Stomach (tissue), 9 donors: ENCODE results near the gene LPIN3. TPM values are rescaled to one million over a fixed set of nuclear protein-coding genes. Genes with fewer than 3 reads are reported as not detected.

ENCODE experiments used
- DNase-seq, 2 donors: peaks; one replicate each; pipeline versions ENCODE4 v3.0.0 to v3.0.0-alpha.2; 2013 to 2019
- H3K27ac ChIP-seq, 5 donors: fragments of 200-600 bp in 4 of 5; sonication (generic) in 4 of 5; one replicate each; pipeline ENCODE4 v1.5.1; 2013 to 2019; ENCODE audit warnings: mild to moderate bottlenecking in 1 of 5, moderate library complexity in 1 of 5
- H3K27me3 ChIP-seq, 3 donors: fragments of 200-600 bp; sonication (generic); one replicate each; pipeline ENCODE4 v1.5.1; 2017 to 2019; ENCODE audit warnings: mixed run types in 1 of 3
- H3K36me3 ChIP-seq, 4 donors: fragments of 200-600 bp; sonication (generic); 1 replicate in 3 of 4; 2 replicates in 1 of 4; pipeline ENCODE4 v1.5.1; 2016 to 2019
- H3K4me1 ChIP-seq, 4 donors: fragments of 200-600 bp; sonication (generic); one replicate each; pipeline ENCODE4 v1.5.1; 2016 to 2019
- H3K4me3 ChIP-seq, 4 donors: fragments of 200-600 bp; sonication (generic) in 3 of 4; one replicate each; pipeline ENCODE4 v1.5.1; 2016 to 2019; ENCODE audit warnings: mild to moderate bottlenecking in 1 of 4
- H3K9me3 ChIP-seq, 4 donors: fragments of 200-600 bp; sonication (generic); one replicate each; pipeline ENCODE4 v1.5.1; 2016 to 2019
- CTCF ChIP-seq, 7 experiments: fragments of 450-650 bp in 4 of 7; fragments of 200-600 bp in 3 of 7; sonication (generic) in 3 of 7; IDR thresholded peaks; one replicate each; pipeline ENCODE4 v1.5.1; 2016 to 2019; ENCODE audit warnings: antibody characterized with exemption in 7 of 7, control low read depth in 2 of 7, mild to moderate bottlenecking in 1 of 7
- EP300 ChIP-seq: sonication (generic); formaldehyde crosslinking; IDR thresholded peaks from one replicate; pipeline ENCODE4 v1.6.1; 2017; ENCODE audit warnings: antibody characterized with exemption
- POLR2A ChIP-seq, 4 donors: fragments of 450-650 bp; IDR thresholded peaks; one replicate each; pipeline ENCODE4 v1.6.1; 2016; ENCODE audit warnings: antibody characterized with exemption in 4 of 4, control low read depth in 2 of 4, mild to moderate bottlenecking in 1 of 4, moderate library complexity in 1 of 4
- POLR2AphosphoS5 ChIP-seq, 3 donors: sonication (generic); formaldehyde crosslinking; IDR thresholded peaks; one replicate each; pipeline ENCODE4 v1.6.1; 2016; ENCODE audit warnings: antibody characterized with exemption in 3 of 3
- WGBS, 5 donors: extraction: QIAGEN DNeasy Blood & Tissue Kit in 3 of 5; methylation state at CpG; one replicate each; pipeline versions ENCODE4 v1.1.5 to v1.1.7; 2013 to 2018; 5-methylcytosine and 5-hydroxymethylcytosine counted together
- intact Hi-C: fragments of 100-400 bp; cut with DNase I; formaldehyde crosslinking; loops from one replicate; pipeline ENCODE4 v1.15.1; 2023; ENCODE audit warnings: low total_unique reads
- polyA plus RNA-seq, 3 donors: library from polyadenylated mRNA; stranded (reverse); fragments of 200-250 nt; gene quantifications; one replicate each; pipeline ENCODE4 v1.2.3, GENCODE V29; 2013
- total RNA-seq, 5 donors: library from RNA; depleted of rRNA; stranded (reverse); fragments of >200 nt; gene quantifications; one replicate each; pipeline versions ENCODE4 v1.1.0 to v1.2.3, GENCODE V29; 2014 to 2016
- donor health status: healthy with polysubstance abuse.
- donor health status: Bipolar disorder and iron deficiency.
- donor health status: healthy.

Gene LPIN3
- total and polyA plus RNA-seq, 8 donors, result 5.7 to 289 (median 21.5) TPM

GRCh38 chr20:41306061-41306727, 34.4 kb upstream of the LPIN3 start:
- Histone ChIP-seq H3K36me3 (no peaks in the 10 kb centered on the region), H3K27ac (no peak overlapping the region), H3K27me3 (no peaks in the 10 kb centered on the region), H3K4me3 (no peak overlapping the region), H3K4me1 (peaks cover 0 to 47% (median 27%) of the 10 kb centered on the region in 4 donors), H3K9me3 (no peaks in the 10 kb centered on the region)
- intact Hi-C loops, result no loop called here
- 83 to 91% (median 88%) methylated on average over 5 of the region's 5 CpGs for WGBS, 5 donors
- no peak for TF ChIP-seq EP300
- TF ChIP-seq POLR2AphosphoS5 (IDR thresholded peaks at IDR 0.05), result no peak
- no peak for TF ChIP-seq POLR2A (IDR thresholded peaks at IDR 0.05)
- no peak for TF ChIP-seq CTCF (IDR thresholded peaks at IDR 0.05)
- DNase-seq, result no peak

DNA sequence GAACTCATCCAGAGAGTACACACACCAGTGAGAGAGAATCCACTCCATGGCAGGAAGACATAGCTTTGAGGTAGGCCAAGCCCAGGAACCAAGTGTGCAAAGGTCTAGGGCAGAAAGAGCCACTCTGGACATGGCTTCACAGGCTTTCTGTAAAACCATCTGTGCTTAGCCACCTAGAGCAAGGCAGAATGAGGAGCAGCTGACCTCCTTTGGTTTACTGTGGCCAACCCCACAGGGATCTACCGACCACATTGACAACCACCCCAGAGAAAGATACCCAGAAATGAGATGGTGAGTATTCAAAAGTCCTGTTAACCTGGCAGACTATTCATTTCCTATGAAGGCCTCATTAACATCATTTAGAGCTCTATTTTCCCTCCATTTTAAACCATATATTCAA, 33.6 kb upstream of the LPIN3 start:
- 94 to 100% (median 100%) methylated on average over 1 of the region's 1 CpG for WGBS, 5 donors
- Histone ChIP-seq H3K27me3 (no peaks in the 10 kb centered on the region), H3K4me3 (no peak overlapping the region), H3K4me1 (peaks cover 0 to 43% (median 25%) of the 10 kb centered on the region in 4 donors), H3K36me3 (peaks cover 0 to 3% (median 0%) of the 10 kb centered on the region in 4 donors), H3K27ac (no peak overlapping the region), H3K9me3 (no peaks in the 10 kb centered on the region)
- DNase-seq, result no peak
- TF ChIP-seq POLR2A (IDR thresholded peaks at IDR 0.05) (no peak), POLR2AphosphoS5 (IDR thresholded peaks at IDR 0.05) (no peak), EP300 (no peak), CTCF (IDR thresholded peaks at IDR 0.05) (no peak)
- intact Hi-C loops, result no loop called here

DNA sequence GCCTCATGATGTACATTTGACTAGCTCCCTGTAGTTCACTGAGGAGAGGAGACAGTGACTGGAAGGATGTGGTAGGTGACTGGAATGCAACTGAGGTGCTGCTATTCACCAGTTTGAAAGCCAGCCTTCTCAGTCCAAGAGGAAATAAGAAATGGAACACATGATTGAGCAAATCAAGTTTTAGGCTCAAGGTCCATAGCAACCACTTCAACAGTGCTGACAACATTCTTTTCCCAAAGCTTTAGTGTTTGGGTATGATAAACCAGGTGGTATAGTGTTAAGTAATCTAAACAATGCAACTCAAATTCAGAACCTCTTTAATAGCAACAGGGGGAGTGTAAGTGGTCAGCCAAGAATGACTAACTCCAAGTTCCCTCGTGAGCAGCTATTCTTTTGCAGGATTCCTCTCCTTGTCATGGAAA, 32.3 kb upstream of the LPIN3 start:
- 0 to 26% (median 17%) methylated on average over 1 of the region's 1 CpG for WGBS, 5 donors
- Histone ChIP-seq H3K4me3 (no peak overlapping the region), H3K36me3 (peaks cover 0 to 8% (median 2%) of the 10 kb centered on the region in 4 donors), H3K9me3 (no peaks in the 10 kb centered on the region), H3K4me1 (peaks cover 0 to 48% (median 25%) of the 10 kb centered on the region in 4 donors), H3K27ac (peak overlapping the region in 4 of 5 donors; percentile 36 to 70 (median 48)), H3K27me3 (no peaks in the 10 kb centered on the region)
- DNase-seq, result peak in 1 of 2 donors; percentile 56
- intact Hi-C loops, result no loop called here
- TF ChIP-seq CTCF (IDR thresholded peaks at IDR 0.05) (no peak), EP300 (no peak), POLR2AphosphoS5 (IDR thresholded peaks at IDR 0.05) (no peak), POLR2A (IDR thresholded peaks at IDR 0.05) (no peak)

DNA sequence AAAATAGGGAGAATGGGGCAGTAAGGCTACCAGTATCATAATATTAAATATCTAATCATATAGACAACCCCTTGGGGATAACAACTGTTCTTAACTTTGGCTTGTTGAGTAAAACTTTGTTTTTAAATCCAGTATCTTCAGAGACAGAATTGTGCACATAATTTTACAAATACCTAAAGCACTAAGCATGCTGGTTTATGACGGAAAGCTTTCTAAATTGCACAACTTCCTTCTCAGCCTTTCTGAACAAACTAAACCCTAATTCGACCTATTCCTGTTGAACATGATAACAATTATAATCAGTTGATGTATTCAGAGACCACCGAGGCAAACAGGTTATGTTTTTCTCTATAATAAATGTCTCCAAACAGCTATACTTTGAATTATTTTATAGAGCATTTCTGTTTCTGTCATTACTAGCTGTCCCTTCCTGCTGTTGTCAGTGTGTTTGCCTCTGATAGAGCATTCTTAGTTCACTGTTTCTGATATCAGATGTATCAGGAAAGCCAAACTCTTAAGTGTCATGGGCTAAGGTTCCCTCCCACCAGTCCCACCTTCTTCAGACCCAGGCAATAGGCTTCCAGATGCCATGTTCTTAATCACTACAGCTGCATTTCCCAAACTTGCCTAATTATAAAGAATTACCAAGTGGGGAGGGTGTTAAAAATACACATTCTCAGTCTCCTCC, 31.8 kb upstream of the LPIN3 start:
- H3K9me3 ChIP-seq, result no peaks in the 10 kb centered on the region
- peaks cover 0 to 46% (median 25%) of the 10 kb centered on the region in 4 donors for H3K4me1 ChIP-seq
- H3K4me3 ChIP-seq, result no peak overlapping the region
- H3K27ac ChIP-seq, result peak overlapping the region in 4 of 5 donors; percentile 36 to 70 (median 48)
- peaks cover 0 to 8% (median 2%) of the 10 kb centered on the region in 4 donors for H3K36me3 ChIP-seq
- DNase-seq, result peak in 1 of 2 donors; percentile 22
- 21 to 43% (median 25%) methylated on average over 3 of the region's 3 CpGs for WGBS, 5 donors
- no peaks in the 10 kb centered on the region for H3K27me3 ChIP-seq
- intact Hi-C loops, result no loop called here
- no peak for TF ChIP-seq POLR2A (IDR thresholded peaks at IDR 0.05)
- TF ChIP-seq EP300, result no peak
- no peak for TF ChIP-seq CTCF (IDR thresholded peaks at IDR 0.05)
- TF ChIP-seq POLR2AphosphoS5 (IDR thresholded peaks at IDR 0.05), result no peak
